Glomerular endothelial cell (primary cell): ENCODE results near the gene CRISPLD2. TPM values are rescaled to one million over a fixed set of nuclear protein-coding genes. Genes with fewer than 3 reads are reported as not detected.

Experiments used
- DNase-seq: peaks from one replicate; pipeline ENCODE4 v3.0.0-alpha.2; 2011; ENCODE audit warnings: low read depth, low spot score; ENCODE audit errors: extremely low read depth
- total RNA-seq: library from RNA; depleted of rRNA; stranded (reverse); fragments of >200 nt; gene quantifications from 2 replicates; pipeline ENCODE4 v1.2.3, GENCODE V29; 2015

Gene CRISPLD2
- total RNA-seq, 1 donor from 2014 or later, result 9.9 TPM

GRCh38 chr16:84879569-84880487 lies 60.0 kb downstream of the CRISPLD2 start:
- DNase-seq, result no peak

- no peak for DNase-seq
Observed at GRCh38 chr16:84881702-84882521, 62.1 kb downstream of the CRISPLD2 start.

DNA sequence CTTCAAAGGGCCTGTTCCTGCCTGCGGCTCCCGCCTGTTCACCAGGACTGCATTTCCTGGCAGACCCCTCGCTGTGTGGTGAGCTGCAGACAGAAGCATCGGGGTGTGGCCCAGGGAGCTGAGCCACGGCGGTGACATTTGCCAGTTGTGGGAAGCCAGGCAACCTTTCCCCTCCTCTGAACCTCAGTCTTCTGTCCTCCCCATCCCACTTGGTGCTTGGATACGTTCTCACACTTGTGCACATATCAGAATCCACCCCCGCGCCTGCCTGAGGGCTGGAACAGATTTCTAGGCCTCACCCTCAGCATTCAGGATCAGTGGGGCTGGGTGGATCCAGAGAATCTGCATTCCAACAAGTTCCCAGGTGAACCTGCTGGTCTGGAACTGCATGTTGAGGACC lies 63.5 kb downstream of the CRISPLD2 start:
- no peak for DNase-seq

- no peak for DNase-seq
Observed at GRCh38 chr16:84884246-84884595, 64.4 kb downstream of the CRISPLD2 start.

- DNase-seq, result no peak
Observed at GRCh38 chr16:84884596-84885341, 65.0 kb downstream of the CRISPLD2 start.

DNA sequence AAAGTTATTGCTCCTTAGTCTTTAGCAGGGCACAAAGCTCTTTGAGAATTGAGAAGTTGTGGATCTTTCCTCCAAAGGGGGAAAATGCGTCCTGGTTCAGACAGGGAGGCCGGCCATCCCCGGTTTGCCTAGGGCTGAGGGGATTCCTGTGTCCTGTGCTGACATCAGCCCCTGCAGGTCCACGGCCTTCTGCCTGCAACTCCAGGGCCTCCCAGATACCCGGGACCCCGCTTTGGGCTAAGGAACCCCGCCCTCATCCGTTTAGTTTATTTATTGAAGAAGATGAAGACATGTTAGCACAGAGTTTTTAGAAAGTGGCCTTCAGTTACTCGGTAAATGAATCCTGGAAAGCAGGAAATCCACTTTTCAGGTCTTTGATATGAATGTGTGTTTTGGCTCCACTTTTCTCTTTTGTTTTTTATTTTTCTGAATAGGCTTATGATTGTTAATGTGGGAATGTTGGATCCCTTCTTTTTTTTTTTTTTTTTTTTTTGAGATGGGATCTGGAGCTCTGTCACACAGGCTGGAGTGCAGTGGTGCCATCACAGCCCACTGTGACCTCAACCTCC lies 65.6 kb downstream of the CRISPLD2 start:
- no peak for DNase-seq

- DNase-seq, result no peak
Observed at GRCh38 chr16:84886497-84887090, 66.8 kb downstream of the CRISPLD2 start.

DNA sequence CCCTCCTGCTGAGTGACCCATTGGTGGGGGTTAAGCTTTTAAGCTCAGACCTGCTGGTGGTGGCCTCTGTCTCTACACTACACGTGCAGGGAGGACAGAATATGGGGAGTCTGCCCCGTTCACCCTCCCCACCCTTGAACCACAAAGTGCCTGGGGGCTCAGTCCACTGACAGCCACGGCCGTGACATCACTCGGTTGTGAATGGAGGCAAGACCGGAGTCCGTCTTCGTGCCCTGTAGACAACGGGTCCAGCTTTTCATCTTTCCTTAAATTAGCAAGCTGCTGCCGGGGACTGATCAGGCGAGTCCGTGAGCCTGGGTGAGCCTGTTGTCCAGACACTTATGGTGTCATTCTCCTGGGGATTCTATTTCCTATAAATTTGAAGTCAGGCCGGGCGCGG lies 67.4 kb downstream of the CRISPLD2 start:
- DNase-seq, result no peak

DNA sequence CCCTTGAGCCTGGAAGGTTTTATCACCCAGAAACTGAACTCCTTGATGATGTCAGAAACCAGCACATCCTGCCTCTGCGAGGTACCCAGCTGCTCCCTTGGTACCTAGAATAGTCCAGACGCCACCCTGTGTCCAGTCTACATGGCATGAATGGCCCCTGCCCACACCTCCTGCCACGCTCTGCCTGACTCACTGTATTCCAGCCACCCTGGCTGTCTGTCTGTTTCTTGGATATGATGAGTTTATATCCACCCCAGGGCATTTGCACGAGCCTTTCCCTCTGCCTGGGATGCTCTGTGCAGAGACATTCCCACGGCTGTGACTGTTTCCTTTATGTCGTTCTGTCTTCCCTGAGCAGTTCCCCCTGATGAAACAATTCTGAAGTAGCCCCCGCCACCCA lies 68.7 kb downstream of the CRISPLD2 start:
- no peak for DNase-seq

DNA sequence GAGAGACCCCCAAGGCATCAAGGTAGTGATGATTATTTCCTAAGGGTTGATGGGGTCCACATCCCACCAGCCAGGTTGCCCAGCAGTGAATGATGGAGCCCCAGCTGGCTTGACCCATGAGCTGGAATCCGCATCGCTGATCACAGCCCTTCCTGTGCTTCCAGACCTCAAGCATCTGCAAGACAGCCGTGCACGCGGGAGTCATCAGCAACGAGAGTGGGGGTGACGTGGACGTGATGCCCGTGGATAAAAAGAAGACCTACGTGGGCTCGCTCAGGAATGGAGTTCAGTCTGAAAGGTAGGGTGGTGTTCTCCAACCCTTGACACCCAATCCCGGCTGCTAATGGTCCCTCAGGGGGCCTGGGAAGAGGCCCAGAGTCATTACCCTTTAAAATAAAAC lies 69.3 kb downstream of the CRISPLD2 start:
- DNase-seq, result no peak

GRCh38 chr16:84890427-84890826 lies 70.6 kb downstream of the CRISPLD2 start:
- DNase-seq, result no peak

- DNase-seq, result no peak
Observed at GRCh38 chr16:84891149-84891795, 71.5 kb downstream of the CRISPLD2 start.

- DNase-seq, result no peak
Observed at GRCh38 chr16:84892097-84892496, 72.3 kb downstream of the CRISPLD2 start.

- no peak for DNase-seq
Observed at GRCh38 chr16:84893467-84893848, 73.7 kb downstream of the CRISPLD2 start.

- no peak for DNase-seq
Observed at GRCh38 chr16:84893849-84894599, 74.2 kb downstream of the CRISPLD2 start.

GRCh38 chr16:84895016-84895415 lies 75.2 kb downstream of the CRISPLD2 start:
- no peak for DNase-seq

DNA sequence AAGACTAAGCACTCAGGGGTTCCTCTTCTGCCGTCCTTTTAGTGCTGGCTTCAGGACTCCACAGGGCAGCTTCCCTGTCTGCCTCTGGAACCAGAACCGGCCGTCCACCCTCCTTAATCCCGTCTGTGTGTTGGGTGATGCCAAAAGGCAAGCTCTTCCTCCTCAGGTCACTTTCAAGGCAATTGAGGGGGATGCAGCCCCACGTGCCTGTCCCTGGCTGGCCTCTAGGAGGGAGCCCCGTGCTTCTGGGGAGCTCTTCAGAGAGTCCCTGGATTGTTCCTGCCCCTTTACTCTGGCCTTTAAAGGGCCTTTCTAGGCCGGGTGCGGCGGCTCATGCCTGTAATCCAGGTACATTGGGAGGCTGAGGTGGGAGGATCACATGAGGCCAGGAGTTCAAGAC lies 77.1 kb downstream of the CRISPLD2 start:
- DNase-seq, result no peak

DNA sequence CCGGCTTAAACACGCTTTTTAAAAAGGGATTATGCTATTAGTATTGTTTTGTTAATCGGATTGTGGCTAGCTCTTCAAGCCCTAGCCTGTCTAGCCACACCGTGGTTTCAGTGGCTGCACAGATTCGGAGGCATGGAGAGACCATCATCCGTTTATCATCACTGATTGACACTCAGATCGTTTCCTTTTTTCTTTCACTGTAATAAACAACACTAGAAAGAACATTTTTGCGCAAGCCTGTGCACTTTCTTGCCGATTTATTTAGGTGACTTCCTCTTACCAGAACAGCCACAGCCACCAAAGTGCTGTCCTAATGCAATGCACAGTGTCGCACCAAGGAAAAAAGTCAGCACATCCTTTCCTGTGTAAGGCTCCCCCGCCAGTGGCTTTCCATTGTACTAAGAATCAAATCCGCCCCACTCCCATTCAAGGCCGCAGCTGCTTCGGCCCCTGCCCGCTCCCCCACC lies 78.2 kb downstream of the CRISPLD2 start:
- DNase-seq, result no peak

DNA sequence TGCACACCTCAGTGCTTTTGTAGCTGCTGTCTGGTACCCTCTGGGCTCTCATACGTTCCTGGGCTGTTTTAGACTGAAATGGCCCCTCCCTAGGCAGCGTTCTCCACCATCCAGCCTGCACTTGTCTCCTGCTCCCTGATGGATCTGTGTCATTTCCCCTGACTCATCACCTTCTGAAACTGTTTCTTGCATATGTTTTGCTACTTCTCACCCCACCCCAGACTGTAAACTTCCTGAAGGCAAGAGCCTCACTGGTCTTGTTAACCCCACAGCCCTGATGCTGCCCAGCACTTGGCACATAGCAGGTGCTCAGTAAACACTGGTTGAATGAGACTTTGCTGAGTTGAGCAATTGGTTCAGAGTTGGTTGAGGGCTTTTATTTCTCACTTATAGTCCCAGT lies 78.7 kb downstream of the CRISPLD2 start:
- no peak for DNase-seq
